Measurements from ENCODE around the gene AFAP1.

- no peak for TF ChIP-seq CTCF (IDR thresholded peaks at IDR 0.05)
- no peak for TF ChIP-seq ZFX (IDR thresholded peaks at IDR 0.05; ENCODE audit: borderline replicate concordance)
Observed at GRCh38 chr4:7766661-7767345, 172.9 kb downstream of the AFAP1 start.
